HG03354 (cell line): ENCODE measurements around the gene VSIG10L2.
A peak's percentile ranks its signal among the peaks of the same experiment; 100 is the strongest.

Experiments
- ATAC-seq: cut with Tn5 transposase; IDR thresholded peaks from one replicate; pipeline ENCODE4 v1.9.1; 2021; ENCODE audit warnings: mild to moderate bottlenecking; ENCODE audit not compliant: unreplicated experiment, poor library complexity, severe bottlenecking

Gene VSIG10L2

DNA sequence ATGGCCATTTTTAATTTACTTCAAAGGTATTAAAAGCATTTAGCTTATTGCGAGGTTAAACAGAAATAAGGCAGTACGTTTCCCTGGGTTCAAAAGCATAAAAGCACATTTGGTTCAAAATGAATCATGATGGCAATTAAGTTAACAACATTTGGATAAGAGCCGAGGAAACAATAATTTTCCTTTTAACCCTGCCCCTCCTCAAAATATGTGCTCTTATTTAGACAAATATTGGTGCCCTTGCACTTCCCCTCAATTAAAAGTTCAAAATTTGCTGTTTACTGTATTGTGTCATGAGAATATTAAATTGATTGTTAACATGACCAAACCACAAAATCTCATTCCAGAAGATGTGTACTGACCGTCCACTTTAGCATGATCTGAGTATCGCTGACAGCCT, 48.7 kb downstream of the VSIG10L2 start:
- ATAC-seq: no peak

- peak; percentile 52 for ATAC-seq
Measured at GRCh38 chr11:125995313-125995712, 49.5 kb downstream of the VSIG10L2 start.

DNA sequence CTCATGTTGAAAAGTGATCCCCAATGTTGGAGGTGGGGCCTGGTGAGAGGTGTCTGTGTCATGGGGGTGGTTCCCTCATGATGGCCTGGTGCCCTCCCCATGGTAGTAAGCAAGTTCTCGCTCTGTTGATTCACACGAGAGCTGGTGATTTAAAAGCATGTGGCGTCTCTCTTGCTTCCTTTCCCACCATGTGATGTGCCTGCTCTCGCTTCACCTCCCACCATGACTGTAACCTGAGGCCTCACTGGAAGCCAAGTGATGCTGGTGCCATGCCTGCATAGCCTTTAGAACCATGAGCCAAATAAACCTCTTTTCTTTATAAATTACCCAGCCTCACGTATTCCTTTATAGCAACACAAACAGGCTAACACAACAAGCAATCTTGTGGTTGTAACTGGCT, 52.4 kb downstream of the VSIG10L2 start:
- no peak for ATAC-seq

- no peak for ATAC-seq
Measured at GRCh38 chr11:125999234-125999880, 53.5 kb downstream of the VSIG10L2 start.

DNA sequence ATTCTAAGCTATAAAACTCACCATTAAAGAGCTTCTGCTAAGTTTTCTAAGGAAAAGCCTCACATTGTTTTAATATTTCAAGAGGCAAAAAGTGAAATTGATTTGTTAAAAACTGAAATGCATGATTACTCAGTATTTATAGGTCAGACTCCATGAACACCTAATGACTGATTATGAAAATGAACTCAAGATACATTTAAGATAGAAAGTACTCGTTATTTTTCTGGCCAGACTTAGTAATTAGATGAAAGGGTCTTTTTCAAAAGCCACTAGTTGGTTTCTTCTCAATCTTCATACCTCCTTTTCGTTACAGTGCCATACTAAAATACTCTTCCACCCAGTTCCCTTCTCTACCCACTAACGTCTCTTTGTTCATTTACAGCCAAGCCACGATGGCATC, 56.3 kb downstream of the VSIG10L2 start:
- no peak for ATAC-seq
